ENCODE data around the gene FUT4.
"Not testable (repeated sequence)": the region's sequence is repeated elsewhere in the genome, so short reads cannot be mapped to it uniquely, and the experiment has no call there.

Gene FUT4

GRCh38 chr11:94568200-94568599, 24.5 kb downstream of the FUT4 start:
- no peak for DNase-seq

- no peak for DNase-seq
These were observed 25.0 kb downstream of the FUT4 start for GRCh38 chr11:94568717-94569116.

GRCh38 chr11:94572975-94573374, 29.3 kb downstream of the FUT4 start:
- DNase-seq = not testable (repeated sequence)

GRCh38 chr11:94574193-94574961, 30.7 kb downstream of the FUT4 start:
- DNase-seq = peak; percentile 71 to 82

- no peak for DNase-seq
These were observed 32.6 kb downstream of the FUT4 start for GRCh38 chr11:94576306-94576705.

- DNase-seq = no peak
These were observed 34.1 kb downstream of the FUT4 start for GRCh38 chr11:94577841-94578240.

GRCh38 chr11:94581926-94582325, 38.2 kb downstream of the FUT4 start:
- DNase-seq = peak in 1 of 2 donors; percentile 53

GRCh38 chr11:94583213-94583865, 39.6 kb downstream of the FUT4 start:
- DNase-seq = peak; percentile 56 to 71

- DNase-seq = peak; percentile 94 to 97
These were observed 40.3 kb downstream of the FUT4 start for GRCh38 chr11:94583866-94584500.

- no peak for DNase-seq
These were observed 41.3 kb downstream of the FUT4 start for GRCh38 chr11:94584978-94585377.

- no peak for DNase-seq
These were observed 41.7 kb downstream of the FUT4 start for GRCh38 chr11:94585399-94585798.

- no peak for DNase-seq
These were observed 42.8 kb downstream of the FUT4 start for GRCh38 chr11:94586546-94586945.

- no peak for DNase-seq
These were observed 43.3 kb downstream of the FUT4 start for GRCh38 chr11:94586978-94587377.

GRCh38 chr11:94588366-94588942, 44.7 kb downstream of the FUT4 start:
- no peak for DNase-seq

- no peak for DNase-seq
These were observed 46.8 kb downstream of the FUT4 start for GRCh38 chr11:94590352-94591041.

GRCh38 chr11:94593030-94593429, 49.3 kb downstream of the FUT4 start:
- no peak for DNase-seq

- no peak for DNase-seq
These were observed 51.4 kb downstream of the FUT4 start for GRCh38 chr11:94595076-94595475.

GRCh38 chr11:94597896-94598295, 54.2 kb downstream of the FUT4 start:
- peak; percentile 43 to 62 for DNase-seq

Measured in inflammatory macrophage treated with lipopolysaccharide for 1 hour (primary cell).